Hepatocyte (in vitro differentiated cells): ENCODE data around the gene MICAL2. TPM values are rescaled to one million over a fixed set of nuclear protein-coding genes. Genes with fewer than 3 reads are reported as not detected.

ENCODE experiments used
- DNase-seq: peaks from one replicate; pipeline ENCODE4 v3.0.0-alpha.2; 2016; ENCODE audit warnings: low spot score
- H2AFZ ChIP-seq: fragments of 200-600 bp; sonication (generic); 2 replicates; pipeline ENCODE4 v1.6.0; 2016; ENCODE audit warnings: antibody characterized with exemption, mild to moderate bottlenecking
- H3K27ac ChIP-seq: fragments of 200-600 bp; sonication (generic); 2 replicates; pipeline ENCODE4 v1.5.1; 2016; ENCODE audit warnings: mild to moderate bottlenecking
- H3K27me3 ChIP-seq: fragments of 200-600 bp; sonication (generic); 2 replicates; pipeline ENCODE4 v1.6.1; 2016
- H3K36me3 ChIP-seq: fragments of 200-600 bp; sonication (generic); replicated peaks from 2 replicates; pipeline ENCODE4 v1.5.1; 2016; ENCODE audit warnings: low read depth; ENCODE audit not compliant: insufficient read depth
- H3K4me1 ChIP-seq: fragments of 200-600 bp; sonication (generic); 2 replicates; pipeline ENCODE4 v1.5.1; 2016; ENCODE audit warnings: mild to moderate bottlenecking, moderate library complexity; ENCODE audit not compliant: insufficient read depth
- H3K4me2 ChIP-seq: fragments of 200-600 bp; sonication (generic); 2 replicates; pipeline ENCODE4 v1.6.0; 2016
- H3K4me3 ChIP-seq: fragments of 200-600 bp; sonication (generic); 2 replicates; pipeline ENCODE4 v1.5.1; 2016; ENCODE audit warnings: mild to moderate bottlenecking
- H3K79me2 ChIP-seq: fragments of 200-600 bp; sonication (generic); 2 replicates; pipeline ENCODE4 v1.6.0; 2017; ENCODE audit warnings: mild to moderate bottlenecking
- H3K9me2 ChIP-seq: fragments of 200-600 bp; sonication (generic); replicated peaks from 2 replicates; pipeline ENCODE4 v1.6.0; 2017; ENCODE audit warnings: mild to moderate bottlenecking; ENCODE audit not compliant: insufficient read depth
- H3K9me3 ChIP-seq: fragments of 200-600 bp; sonication (generic); 2 replicates; pipeline ENCODE4 v1.5.1; 2016; ENCODE audit warnings: low read depth, mild to moderate bottlenecking
- H4K20me1 ChIP-seq: fragments of 200-600 bp; sonication (generic); 2 replicates; pipeline ENCODE4 v1.6.0; 2016; ENCODE audit warnings: mild to moderate bottlenecking; ENCODE audit not compliant: insufficient read depth, poor library complexity, severe bottlenecking
- CTCF ChIP-seq: fragments of 200-600 bp; sonication (generic); IDR thresholded peaks from 2 replicates; pipeline ENCODE4 v1.5.1; 2016; ENCODE audit warnings: antibody characterized with exemption, mild to moderate bottlenecking; ENCODE audit not compliant: poor library complexity
- EZH2 ChIP-seq: fragments of 200-600 bp; sonication (generic); IDR thresholded peaks from 2 replicates; pipeline ENCODE4 v1.6.1; 2016; ENCODE audit warnings: antibody characterized with exemption, mild to moderate bottlenecking, borderline replicate concordance
- EZH2phosphoT487 ChIP-seq: fragments of 200-600 bp; sonication (generic); IDR thresholded peaks from one replicate; pipeline ENCODE4 v1.6.1; 2018; ENCODE audit warnings: antibody characterized with exemption, mild to moderate bottlenecking, low read depth, moderate library complexity; ENCODE audit not compliant: unreplicated experiment, severe bottlenecking
- WGBS: methylation state at CpG from one replicate; pipeline ENCODE4 v1.1.6; 2016; ENCODE audit warnings: low lambda C conversion rate; ENCODE audit errors: missing lambda C conversion rate; 5-methylcytosine and 5-hydroxymethylcytosine counted together
- polyA plus RNA-seq: library from polyadenylated mRNA; unstranded; fragments of >200 nt; fragmentation: Nextera tagmentation; extraction: Ambion mirVana; gene quantifications from 2 replicates; pipeline ENCODE4 v1.2.1, GENCODE V29; 2016
- total RNA-seq: library from RNA; depleted of rRNA; stranded (reverse); fragments of >200 nt; gene quantifications from 2 replicates; pipeline ENCODE4 v1.2.3, GENCODE V29; 2014

Gene MICAL2
- total and polyA plus RNA-seq, 2 experiments from 2014 or later, result 36.8 to 56.0 TPM

DNA sequence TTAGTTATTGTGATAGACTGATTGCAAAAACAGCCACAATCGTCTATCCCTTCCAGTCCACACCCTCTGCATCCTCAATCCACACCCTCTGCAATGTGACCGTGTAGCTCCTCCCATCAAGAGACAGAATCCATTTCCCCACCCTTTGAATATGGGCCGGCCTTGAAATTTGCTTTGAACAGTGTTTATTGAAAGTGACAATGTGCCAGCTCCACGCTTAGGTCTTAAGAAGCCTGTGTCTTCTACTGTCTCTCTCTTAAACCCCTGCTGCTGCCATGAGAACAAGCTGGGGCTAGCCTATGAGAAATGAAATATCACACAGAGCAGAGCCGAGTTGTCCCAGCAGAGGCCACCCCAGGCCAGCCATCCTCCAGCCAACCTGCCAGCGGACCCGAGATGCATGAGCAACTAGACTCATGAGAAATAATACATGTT lies 22.3 kb upstream of the MICAL2 start:
- Histone ChIP-seq H4K20me1 (no peaks in the 10 kb centered on the region), H3K4me3 (no peak overlapping the region), H3K79me2 (no peaks in the 10 kb centered on the region), H3K4me2 (no peak overlapping the region), H3K9me2 (no peaks in the 10 kb centered on the region), H3K9me3 (no peaks in the 10 kb centered on the region), H3K27me3 (no peaks in the 10 kb centered on the region), H3K27ac (peak overlapping the region; percentile 96), H3K4me1 (peaks cover 49% of the 10 kb centered on the region), H2AFZ (no peak overlapping the region), H3K36me3 (no peaks in the 10 kb centered on the region)
- 77% methylated on average over 7 of the region's 7 CpGs for WGBS
- peak; percentile 37 for TF ChIP-seq CTCF
- no peak for TF ChIP-seq EZH2phosphoT487
- DNase-seq, result no peak

- H3K27ac ChIP-seq, result no peak overlapping the region
- TF ChIP-seq EZH2phosphoT487 (no peak), CTCF (no peak), EZH2 (no peak)
- H3K27me3 ChIP-seq, result no peaks in the 10 kb centered on the region
- 97% methylated on average over 9 of the region's 9 CpGs for WGBS
- H3K4me3 ChIP-seq, result no peak overlapping the region
- peaks cover 49% of the 10 kb centered on the region for H3K4me1 ChIP-seq
- H3K4me2 ChIP-seq, result no peak overlapping the region
- no peaks in the 10 kb centered on the region for H3K9me3 ChIP-seq
- H3K9me2 ChIP-seq, result no peaks in the 10 kb centered on the region
- H3K36me3 ChIP-seq, result no peaks in the 10 kb centered on the region
- no peak overlapping the region for H2AFZ ChIP-seq
- no peaks in the 10 kb centered on the region for H4K20me1 ChIP-seq
- DNase-seq, result no peak
- H3K79me2 ChIP-seq, result no peaks in the 10 kb centered on the region
Observed at GRCh38 chr11:12088531-12088930, 21.9 kb upstream of the MICAL2 start.

DNA sequence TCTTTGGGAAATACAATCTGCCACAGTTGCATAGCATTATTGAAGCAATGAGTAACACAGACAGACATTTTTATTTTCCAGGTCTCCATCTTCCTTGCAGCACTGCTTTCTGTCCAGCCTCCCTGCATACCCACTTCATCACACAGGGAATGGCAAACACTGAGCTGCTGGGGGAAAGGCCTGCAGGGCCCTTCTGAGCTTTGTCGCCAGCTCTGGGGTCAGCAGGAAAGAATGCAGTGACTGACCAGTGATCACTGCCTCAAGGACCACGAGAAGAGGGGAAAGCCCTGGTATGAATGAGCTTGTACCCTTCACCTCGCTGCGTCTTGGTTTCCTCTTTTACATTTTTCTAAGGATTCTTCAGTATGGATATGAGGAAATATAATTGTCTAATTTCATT lies 21.3 kb upstream of the MICAL2 start:
- whole genome bisulfite sequencing, result 86% methylated on average over 4 of the region's 4 CpGs

More for the DNA sequence above, 21.3 kb upstream of the MICAL2 start:
- H4K20me1 ChIP-seq, result no peaks in the 10 kb centered on the region
- H3K9me2 ChIP-seq, result no peaks in the 10 kb centered on the region
- peaks cover 49% of the 10 kb centered on the region for H3K4me1 ChIP-seq
- H3K27ac ChIP-seq, result peak overlapping the region; percentile 98
- H3K9me3 ChIP-seq, result no peaks in the 10 kb centered on the region
- TF ChIP-seq CTCF (no peak), EZH2 (no peak), EZH2phosphoT487 (no peak)
- no peaks in the 10 kb centered on the region for H3K36me3 ChIP-seq
- H3K27me3 ChIP-seq, result no peaks in the 10 kb centered on the region
- no peak for DNase-seq
- H3K4me3 ChIP-seq, result no peak overlapping the region
- no peak overlapping the region for H3K4me2 ChIP-seq
- H3K79me2 ChIP-seq, result no peaks in the 10 kb centered on the region
- no peak overlapping the region for H2AFZ ChIP-seq
